Vagina (tissue), 2 donors: ENCODE results near the gene BIN1. TPM values are rescaled to one million over a fixed set of nuclear protein-coding genes. Genes with fewer than 3 reads are reported as not detected.

Experiments
- DNase-seq, 2 donors: peaks; one replicate each; pipeline ENCODE4 v3.0.0-alpha.2; 2017; ENCODE audit errors: extremely low spot score in 2 of 2
- H3K27ac ChIP-seq: fragments of 200-600 bp; sonication (generic); one replicate; pipeline ENCODE4 v1.5.1; 2019
- H3K27me3 ChIP-seq: fragments of 200-600 bp; sonication (generic); one replicate; pipeline ENCODE4 v1.5.1; 2019
- H3K36me3 ChIP-seq, 2 donors: fragments of 200-600 bp; sonication (generic); one replicate each; pipeline ENCODE4 v1.5.1; 2017 to 2019
- H3K4me1 ChIP-seq: fragments of 200-600 bp; sonication (generic); one replicate; pipeline ENCODE4 v1.5.1; 2019
- H3K4me3 ChIP-seq, 2 donors: fragments of 200-600 bp; sonication (generic); 1 replicate in 1 of 2; 2 replicates in 1 of 2; pipeline ENCODE4 v1.5.1; 2016 to 2019
- H3K9me3 ChIP-seq: fragments of 200-600 bp; sonication (generic); one replicate; pipeline ENCODE4 v1.5.1; 2019
- POLR2A ChIP-seq, 2 donors: fragments of 450-650 bp; IDR thresholded peaks; one replicate each; pipeline ENCODE4 v1.6.1; 2017; ENCODE audit warnings: antibody characterized with exemption in 2 of 2, mild to moderate bottlenecking in 2 of 2, moderate library complexity in 2 of 2
- POLR2AphosphoS5 ChIP-seq, 2 donors: sonication (generic); formaldehyde crosslinking; IDR thresholded peaks; one replicate each; pipeline ENCODE4 v1.9.0; 2017; ENCODE audit warnings: antibody characterized with exemption in 2 of 2, mild to moderate bottlenecking in 2 of 2, low read depth in 1 of 2; ENCODE audit not compliant: insufficient read depth in 1 of 2
- intact Hi-C: fragments of 100-400 bp; cut with DNase I; formaldehyde crosslinking; loops from one replicate; pipeline ENCODE4 v1.15.1; 2023
- total RNA-seq: library from RNA; depleted of rRNA; stranded (reverse); fragments of >200 nt; gene quantifications from one replicate; pipeline ENCODE4 v1.2.3, GENCODE V29; 2016
- TF ChIP-seq, protein P1 (sequence below), 3 experiments: fragments of 450-650 bp in 2 of 3; fragments of 200-600 bp in 1 of 3; sonication (generic) in 1 of 3; IDR thresholded peaks; one replicate each; pipeline ENCODE4 v1.5.1; 2017 to 2019; ENCODE audit warnings: antibody characterized with exemption in 3 of 3, mild to moderate bottlenecking in 2 of 3, moderate library complexity in 2 of 3

The BIN1 gene
- total RNA-seq, 1 donor from 2014 or later, result 60.9 TPM

DNA sequence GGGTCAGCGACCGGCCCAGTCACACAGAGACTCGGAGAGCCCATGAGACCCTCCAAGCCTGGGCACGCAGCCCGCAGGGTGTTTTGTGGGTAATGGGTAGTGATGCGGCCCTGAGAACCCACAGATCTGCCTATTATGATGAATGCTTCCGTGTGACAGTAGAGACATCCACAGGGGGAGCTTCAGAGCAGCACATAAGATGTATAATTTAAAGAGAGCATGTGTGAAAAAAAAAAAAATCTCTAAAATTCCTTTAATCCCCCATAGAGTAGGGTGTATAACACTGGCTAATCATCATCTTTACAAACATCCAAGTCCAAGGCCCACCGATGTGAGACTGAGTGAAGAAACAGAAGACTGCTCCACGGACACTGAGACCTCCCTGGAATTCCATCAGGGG is 34.6 kb downstream of the BIN1 start:
- no peak overlapping the region for H3K4me3 ChIP-seq
- H3K4me1 ChIP-seq, result peaks cover 53% of the 10 kb centered on the region
- no peaks in the 10 kb centered on the region for H3K36me3 ChIP-seq
- H3K27me3 ChIP-seq, result no peaks in the 10 kb centered on the region
- H3K9me3 ChIP-seq, result no peaks in the 10 kb centered on the region
- no peak for DNase-seq
- intact Hi-C loops, result no loop called here
- H3K27ac ChIP-seq, result peak overlapping the region; percentile 74
- no peak for TF ChIP-seq POLR2A (IDR thresholded peaks at IDR 0.05)
- TF ChIP-seq, protein P1, sequence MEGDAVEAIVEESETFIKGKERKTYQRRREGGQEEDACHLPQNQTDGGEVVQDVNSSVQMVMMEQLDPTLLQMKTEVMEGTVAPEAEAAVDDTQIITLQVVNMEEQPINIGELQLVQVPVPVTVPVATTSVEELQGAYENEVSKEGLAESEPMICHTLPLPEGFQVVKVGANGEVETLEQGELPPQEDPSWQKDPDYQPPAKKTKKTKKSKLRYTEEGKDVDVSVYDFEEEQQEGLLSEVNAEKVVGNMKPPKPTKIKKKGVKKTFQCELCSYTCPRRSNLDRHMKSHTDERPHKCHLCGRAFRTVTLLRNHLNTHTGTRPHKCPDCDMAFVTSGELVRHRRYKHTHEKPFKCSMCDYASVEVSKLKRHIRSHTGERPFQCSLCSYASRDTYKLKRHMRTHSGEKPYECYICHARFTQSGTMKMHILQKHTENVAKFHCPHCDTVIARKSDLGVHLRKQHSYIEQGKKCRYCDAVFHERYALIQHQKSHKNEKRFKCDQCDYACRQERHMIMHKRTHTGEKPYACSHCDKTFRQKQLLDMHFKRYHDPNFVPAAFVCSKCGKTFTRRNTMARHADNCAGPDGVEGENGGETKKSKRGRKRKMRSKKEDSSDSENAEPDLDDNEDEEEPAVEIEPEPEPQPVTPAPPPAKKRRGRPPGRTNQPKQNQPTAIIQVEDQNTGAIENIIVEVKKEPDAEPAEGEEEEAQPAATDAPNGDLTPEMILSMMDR (IDR thresholded peaks at IDR 0.05), result no peak
- TF ChIP-seq POLR2AphosphoS5 (IDR thresholded peaks at IDR 0.05; ENCODE audit: insufficient read depth in 1 of 2, low read depth in 1 of 2), result no peak

- intact Hi-C loops, result no loop called here
- Histone ChIP-seq H3K9me3 (no peaks in the 10 kb centered on the region), H3K4me3 (no peak overlapping the region), H3K27ac (peak overlapping the region; percentile 60), H3K4me1 (peaks cover 52% of the 10 kb centered on the region), H3K36me3 (no peaks in the 10 kb centered on the region), H3K27me3 (no peaks in the 10 kb centered on the region)
- no peak for TF ChIP-seq POLR2AphosphoS5 (IDR thresholded peaks at IDR 0.05; ENCODE audit: insufficient read depth in 1 of 2, low read depth in 1 of 2)
- TF ChIP-seq, protein P1 (IDR thresholded peaks at IDR 0.05), result no peak
- no peak for TF ChIP-seq POLR2A (IDR thresholded peaks at IDR 0.05)
- DNase-seq, result no peak
Measured at GRCh38 chr2:127071901-127072328, 35.0 kb downstream of the BIN1 start.

DNA sequence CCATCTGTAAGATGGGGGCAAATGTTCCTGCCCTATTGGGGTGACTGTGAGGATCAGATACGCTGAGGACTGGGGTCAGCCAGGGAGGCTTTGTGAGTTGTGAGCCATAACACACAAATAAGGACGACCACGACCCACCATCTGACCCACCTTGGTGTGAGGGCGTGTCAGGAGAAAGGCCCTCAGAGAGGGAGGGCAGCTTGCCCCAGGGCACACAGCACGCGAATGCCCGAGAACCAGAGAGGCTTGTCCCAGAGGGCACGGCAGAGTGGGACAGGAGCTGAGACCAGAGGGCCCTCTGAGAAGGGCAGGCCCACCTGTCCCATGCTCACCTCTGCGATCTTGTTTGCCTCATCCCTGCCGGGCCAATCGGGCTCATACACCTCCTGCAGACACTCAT is 36.7 kb downstream of the BIN1 start:
- no peak for DNase-seq
- Histone ChIP-seq H3K4me1 (peaks cover 51% of the 10 kb centered on the region), H3K9me3 (no peaks in the 10 kb centered on the region), H3K4me3 (no peak overlapping the region), H3K27ac (no peak overlapping the region), H3K27me3 (no peaks in the 10 kb centered on the region), H3K36me3 (no peaks in the 10 kb centered on the region)
- intact Hi-C loops, result no loop called here
- TF ChIP-seq, protein P1 (IDR thresholded peaks at IDR 0.05), result no peak
- TF ChIP-seq POLR2AphosphoS5 (IDR thresholded peaks at IDR 0.05; ENCODE audit: insufficient read depth in 1 of 2, low read depth in 1 of 2), result no peak
- TF ChIP-seq POLR2A (IDR thresholded peaks at IDR 0.05), result no peak

DNA sequence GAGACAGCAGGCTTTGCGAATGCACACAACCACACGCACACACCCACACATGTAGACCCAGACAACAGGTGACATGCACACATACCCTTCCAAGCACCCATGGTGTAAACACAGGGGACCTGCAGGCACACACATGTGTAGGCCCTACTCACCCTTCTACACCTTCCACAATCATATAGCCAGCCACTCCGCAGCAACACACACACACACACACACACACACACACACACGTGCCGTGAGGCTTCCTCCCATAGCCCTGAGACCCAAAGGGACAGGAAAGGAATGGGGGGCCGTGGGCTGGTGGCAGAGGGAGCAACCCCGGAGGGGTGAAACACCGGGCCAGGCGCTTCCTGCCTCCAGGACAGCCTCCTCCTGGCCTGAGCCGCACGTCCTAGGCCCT is 37.4 kb downstream of the BIN1 start:
- Histone ChIP-seq H3K4me1 (peaks cover 53% of the 10 kb centered on the region), H3K9me3 (no peaks in the 10 kb centered on the region), H3K36me3 (no peaks in the 10 kb centered on the region), H3K27me3 (no peaks in the 10 kb centered on the region), H3K27ac (peak overlapping the region; percentile 85), H3K4me3 (no peak overlapping the region)
- TF ChIP-seq POLR2A (IDR thresholded peaks at IDR 0.05), result no peak
- TF ChIP-seq, protein P1 (IDR thresholded peaks at IDR 0.05), result no peak
- TF ChIP-seq POLR2AphosphoS5 (IDR thresholded peaks at IDR 0.05; ENCODE audit: insufficient read depth in 1 of 2, low read depth in 1 of 2), result no peak
- DNase-seq, result no peak
- intact Hi-C loops, result loop anchor here (10.0 kb wide), 1 partner anchor 105 kb away; no protein-coding TSS in a partner anchor

DNA sequence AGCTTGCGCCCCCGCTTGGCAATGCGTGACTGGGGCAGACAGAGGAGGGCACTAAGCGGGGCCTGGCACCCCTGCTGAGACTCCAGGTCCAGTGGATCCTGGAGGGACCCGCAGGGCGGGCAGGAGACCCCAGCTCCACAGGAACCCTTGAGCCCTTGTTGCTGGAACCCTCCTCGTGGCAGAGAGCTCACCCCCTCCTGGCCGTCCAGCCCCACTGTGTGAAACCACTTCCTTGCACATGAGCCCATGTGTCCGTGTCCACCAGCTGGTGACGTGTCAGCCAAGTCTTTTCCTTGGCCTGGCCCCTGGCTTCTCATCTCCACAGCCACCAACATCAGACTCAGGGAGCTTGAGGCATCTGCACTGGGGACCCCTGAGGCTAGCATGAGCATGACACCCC is 38.0 kb downstream of the BIN1 start:
- Histone ChIP-seq H3K4me1 (peaks cover 53% of the 10 kb centered on the region), H3K36me3 (no peaks in the 10 kb centered on the region), H3K27me3 (no peaks in the 10 kb centered on the region), H3K9me3 (no peaks in the 10 kb centered on the region), H3K27ac (peak overlapping the region; percentile 85), H3K4me3 (no peak overlapping the region)
- no peak for DNase-seq
- TF ChIP-seq, protein P1 (IDR thresholded peaks at IDR 0.05), result no peak
- TF ChIP-seq POLR2A (IDR thresholded peaks at IDR 0.05) (no peak), POLR2AphosphoS5 (IDR thresholded peaks at IDR 0.05; ENCODE audit: insufficient read depth in 1 of 2, low read depth in 1 of 2) (no peak)
- intact Hi-C loops, result loop anchor here (10.0 kb wide), 1 partner anchor 106 kb away; no protein-coding TSS in a partner anchor
